ENCODE measurements around the gene MYO16.

The MYO16 gene
- total RNA-seq: 0.04 to 3.0 (median 0.77) reads per million in 3 experiments

DNA sequence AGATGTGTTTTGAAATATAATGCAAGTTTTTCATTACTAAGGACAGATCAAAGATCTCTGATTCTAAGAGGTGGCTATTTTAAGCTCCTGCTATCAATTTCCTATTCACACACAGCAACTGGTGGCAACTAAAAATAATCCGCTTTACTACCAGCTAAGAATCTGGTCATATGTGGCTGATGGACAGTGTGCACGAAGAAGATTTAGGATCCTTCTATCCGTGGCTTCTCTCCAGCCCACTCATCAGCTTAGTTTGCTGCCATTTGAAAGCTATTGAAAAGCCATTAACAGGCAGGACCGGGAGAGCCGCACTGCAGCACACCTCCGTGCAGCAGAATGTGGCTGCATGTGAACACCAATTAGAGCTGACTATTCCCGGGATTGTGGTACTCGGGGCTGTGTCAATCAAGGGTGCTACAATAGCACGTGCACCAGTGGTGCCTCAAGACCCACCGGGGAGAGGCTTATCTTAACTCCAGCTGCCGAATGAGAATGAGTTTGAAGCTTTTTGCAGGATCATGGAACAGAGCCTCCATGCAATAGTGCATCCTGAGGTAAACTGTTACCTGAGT, at the start of gene MYO16:
MYO16 (plus strand) TSS at position 431 of the 572 bp plus-strand sequence. CDS start 234 bp downstream, outside the sequence.
- DNase-seq: no peak

DNA sequence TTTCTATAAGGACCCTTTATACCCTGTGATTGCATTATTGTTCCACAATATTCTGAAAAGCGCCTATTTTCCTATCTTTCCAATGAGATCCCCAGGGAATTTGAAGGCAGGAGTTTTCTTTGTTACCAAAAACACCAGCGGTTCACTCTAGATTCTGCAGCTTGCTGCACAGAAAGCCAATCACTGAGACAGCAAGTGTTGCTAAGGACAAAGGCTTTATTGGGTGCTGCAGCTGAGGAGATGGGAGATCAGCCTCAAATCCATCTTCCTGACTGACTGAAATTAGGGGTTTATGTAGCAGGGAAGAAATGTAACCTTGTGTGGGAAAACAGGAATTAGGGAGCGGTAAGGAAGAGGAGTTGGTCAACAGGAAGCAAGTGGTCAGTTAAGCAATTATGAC, 42.6 kb upstream of the MYO16 start:
- DNase-seq: no peak

DNA sequence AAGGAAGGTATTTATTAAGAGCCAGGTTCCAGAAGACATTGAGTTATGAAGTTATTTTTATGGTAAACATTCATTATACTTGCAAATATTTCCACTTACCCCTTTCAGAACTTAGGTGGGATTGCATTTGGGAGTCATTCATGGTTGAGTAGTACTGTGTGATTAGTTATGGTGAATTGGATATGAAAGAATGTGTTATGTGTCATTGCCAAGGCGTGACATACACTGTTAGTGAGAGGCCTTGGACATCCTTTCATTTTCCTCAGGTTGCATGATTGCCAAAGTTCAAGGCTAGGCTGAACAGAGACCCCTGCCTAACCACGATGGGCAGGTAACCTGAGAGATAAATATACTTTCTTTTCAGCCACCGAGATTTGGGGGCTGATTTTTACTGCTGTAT, 40.9 kb upstream of the MYO16 start:
- DNase-seq: no peak

DNA sequence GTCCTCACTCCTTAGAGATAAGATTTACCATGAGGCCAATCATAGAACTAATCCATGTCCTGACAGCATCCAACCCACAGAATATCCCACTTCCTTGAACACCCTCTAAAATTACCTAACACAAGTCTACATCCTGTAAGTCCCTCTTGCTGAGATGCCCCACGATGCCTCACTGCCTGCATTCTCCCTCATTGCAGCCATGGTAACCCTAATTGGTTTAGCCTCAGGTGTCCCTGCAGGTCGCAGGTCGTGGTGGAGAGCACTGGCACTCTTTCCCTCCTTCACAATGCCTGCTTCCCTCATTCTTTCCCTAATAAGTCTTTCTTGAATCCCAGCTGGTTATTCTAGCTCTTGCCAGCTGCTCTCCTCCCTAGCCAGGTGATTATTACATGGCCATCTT, 35.3 kb upstream of the MYO16 start:
- DNase-seq: no peak

DNA sequence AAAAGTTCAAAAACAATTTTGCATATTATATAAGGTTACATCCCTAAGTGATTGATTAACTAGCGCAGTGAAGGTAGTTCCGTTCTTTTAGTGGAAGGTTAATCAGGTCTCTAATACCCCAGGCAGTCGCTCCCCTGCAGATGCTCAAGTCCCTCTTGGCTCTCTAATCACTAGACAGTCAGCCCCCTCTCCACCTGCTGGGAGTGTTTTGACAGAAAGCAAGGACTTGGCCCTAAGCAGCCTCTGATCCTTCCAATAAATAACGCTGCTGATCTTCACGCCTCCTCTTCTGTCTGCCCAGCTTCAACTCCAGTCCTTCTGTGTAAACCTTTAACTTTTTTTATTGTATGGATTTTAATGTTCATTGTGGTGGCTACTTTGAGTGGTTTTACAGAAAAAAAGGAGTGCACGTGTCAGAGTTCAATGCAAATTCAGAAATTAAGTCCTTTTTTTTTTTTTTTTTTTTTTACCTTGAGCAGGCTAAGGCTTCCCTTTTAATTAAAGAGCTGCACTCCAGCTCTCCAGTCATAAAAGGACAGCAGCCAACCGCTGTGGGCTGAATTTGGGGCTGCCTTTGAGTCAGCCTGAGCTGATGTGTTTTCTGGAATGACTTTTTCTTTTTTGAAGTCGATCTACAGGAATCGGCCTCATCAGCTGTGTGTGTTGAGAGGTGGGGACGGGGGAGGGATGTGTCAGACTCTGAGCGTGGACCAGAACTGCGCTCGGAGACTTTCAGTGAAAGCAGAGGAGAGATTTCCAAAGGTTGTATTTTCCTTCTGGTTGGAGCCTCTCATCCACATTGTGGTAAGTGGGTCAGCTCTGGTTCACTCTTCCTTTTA, 33.8 kb upstream of the MYO16 start:
- DNase-seq: no peak

DNA sequence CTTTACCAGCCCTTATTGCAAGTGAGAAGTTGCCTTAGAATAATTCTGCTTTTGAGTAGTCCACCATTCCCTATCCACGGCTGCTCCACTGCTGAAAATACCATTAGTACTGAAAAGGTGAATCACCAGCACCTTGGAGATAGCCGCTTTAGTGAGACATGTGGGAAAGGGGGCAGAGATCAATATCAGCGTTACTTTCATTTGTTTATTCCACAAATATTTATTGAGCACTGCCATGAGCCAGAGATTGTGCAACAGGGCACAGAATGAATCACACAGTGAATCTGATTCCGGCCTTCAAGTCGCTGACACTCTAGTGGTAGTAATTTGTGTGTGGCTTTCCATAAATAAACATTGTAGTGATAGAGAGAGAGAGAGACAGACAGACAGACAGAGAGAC, 31.5 kb upstream of the MYO16 start:
- DNase-seq: no peak

DNA sequence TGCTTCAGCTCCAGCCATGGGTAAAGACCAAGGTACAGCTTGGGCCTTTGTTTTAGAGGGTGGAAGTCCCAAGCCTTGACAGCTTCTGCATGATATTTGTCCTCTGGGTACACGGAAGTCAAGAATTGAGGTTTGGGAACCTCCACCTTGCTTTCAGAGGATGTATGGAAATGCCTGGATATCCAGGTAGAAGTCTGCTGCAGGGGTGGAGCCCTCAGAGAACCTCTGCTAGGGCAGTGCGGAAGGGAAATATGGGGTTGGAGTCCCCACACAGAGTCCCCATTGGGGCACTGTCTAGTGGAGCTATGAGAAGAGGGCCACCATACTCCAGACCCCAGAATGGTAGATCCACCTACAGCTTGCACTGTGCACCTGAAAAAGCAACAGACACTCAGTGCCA, 23.0 kb upstream of the MYO16 start:
- DNase-seq: no peak

DNA sequence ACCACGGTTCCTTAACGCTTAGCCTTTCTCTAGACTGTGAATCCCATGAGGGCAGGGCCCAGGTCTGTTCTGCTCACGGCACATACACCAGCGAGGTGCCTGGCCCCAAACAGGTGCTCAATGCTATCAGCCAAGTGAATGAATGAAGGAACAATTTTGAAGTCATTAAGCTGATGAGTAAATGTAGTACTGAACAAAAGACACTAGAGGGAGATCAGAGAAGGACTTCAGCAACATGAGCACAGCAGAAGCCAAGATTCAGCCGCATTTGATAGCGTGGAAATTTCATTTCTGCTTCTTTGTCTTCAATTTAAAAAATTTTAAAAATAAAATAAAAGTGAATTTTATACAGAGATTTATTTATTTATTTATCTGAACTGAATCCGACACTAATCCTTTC, 20.1 kb upstream of the MYO16 start:
- DNase-seq: no peak

DNA sequence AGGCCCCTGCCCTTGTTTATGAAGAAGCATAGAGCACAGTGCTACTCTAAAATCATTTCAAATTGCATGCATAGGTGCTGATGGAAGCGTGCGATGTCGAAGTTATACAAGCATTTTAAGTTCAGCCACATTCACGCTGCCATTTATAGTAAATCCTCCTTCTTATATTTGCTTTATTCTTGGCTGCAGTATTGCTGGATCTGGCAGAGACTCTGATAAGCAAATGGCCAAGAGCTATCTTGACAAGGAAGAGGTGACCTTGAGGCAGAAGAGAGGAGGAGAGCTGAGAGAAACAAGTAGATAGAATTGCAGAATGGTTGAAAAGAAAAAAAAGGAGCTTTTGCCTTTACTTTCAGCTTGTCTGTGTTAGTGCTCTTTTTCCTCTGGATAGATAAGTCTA, 18.9 kb upstream of the MYO16 start:
- DNase-seq: no peak

DNA sequence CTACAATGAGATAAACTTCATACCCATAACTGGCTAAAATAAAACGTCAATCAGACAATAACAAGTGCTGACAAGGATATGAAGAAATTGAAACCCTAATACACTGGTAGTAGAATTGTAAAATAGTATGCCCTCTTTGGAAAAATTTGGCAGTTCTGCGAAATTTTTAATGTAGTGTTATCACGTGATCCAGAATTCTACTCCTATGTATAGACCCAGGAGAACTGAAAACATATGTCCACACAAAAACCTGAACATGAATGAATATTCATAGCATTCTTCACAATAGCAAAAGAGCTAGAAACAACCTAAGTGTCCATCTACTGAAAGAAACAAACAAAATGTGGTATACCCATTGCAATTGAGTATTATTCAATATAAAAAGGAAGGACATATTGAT, 14.2 kb upstream of the MYO16 start:
- no peak for DNase-seq

DNA sequence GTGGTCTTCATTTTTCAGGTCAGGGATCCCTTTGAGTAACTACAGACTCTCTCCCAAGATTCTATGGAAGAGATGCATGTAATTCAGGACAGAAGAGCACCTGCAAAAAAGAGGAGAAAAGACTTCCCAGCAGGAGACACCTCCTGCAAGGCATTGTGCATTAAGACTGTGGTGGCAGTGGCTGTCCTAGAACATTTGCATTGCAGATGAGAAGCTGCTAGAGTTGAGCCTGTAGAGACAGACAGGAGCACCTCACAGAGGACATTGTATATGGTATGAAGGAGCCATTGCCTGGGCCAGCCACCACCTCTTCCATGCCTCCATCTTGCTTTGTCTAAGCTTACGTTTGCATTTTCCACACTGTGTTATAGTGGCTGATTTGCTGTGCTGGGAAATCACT, 11.2 kb upstream of the MYO16 start:
- DNase-seq: no peak

DNA sequence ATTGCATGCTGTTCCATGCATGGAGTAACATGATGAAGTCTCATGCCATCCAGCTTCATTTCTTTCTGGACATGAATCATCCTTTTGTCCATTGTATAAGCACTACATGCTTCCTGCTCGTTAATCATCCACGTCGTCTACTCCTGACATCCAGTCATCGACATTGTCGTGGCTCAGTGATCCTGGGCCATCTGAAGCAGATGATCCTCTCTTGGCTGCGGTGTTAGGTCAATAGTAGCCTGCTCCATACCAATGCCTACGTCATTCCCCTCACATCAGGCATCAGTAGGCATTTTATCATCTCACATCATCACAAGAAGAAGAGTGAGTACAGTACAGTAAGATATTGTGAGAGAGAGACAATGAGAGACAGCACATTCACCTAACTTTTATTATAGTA, 7.9 kb upstream of the MYO16 start:
- no peak for DNase-seq

DNA sequence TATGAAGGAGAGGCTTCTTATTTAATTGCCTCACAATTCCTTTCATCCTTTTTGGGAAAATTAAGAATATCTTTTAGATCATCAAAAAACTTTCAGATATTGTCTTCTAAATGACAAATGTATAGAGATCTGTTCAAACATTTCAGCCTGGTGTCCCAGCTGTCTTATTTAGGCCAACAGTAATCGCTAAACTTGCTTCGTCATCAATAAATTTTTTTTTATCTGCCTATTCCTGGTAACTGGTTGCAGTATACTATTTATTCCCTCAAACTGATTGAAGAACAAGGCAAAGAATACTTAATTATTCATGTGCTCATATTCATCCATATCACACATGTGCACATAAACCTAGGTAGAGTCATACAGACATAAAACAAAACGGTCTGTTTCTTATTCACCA, 5.3 kb upstream of the MYO16 start:
- DNase-seq: no peak

DNA sequence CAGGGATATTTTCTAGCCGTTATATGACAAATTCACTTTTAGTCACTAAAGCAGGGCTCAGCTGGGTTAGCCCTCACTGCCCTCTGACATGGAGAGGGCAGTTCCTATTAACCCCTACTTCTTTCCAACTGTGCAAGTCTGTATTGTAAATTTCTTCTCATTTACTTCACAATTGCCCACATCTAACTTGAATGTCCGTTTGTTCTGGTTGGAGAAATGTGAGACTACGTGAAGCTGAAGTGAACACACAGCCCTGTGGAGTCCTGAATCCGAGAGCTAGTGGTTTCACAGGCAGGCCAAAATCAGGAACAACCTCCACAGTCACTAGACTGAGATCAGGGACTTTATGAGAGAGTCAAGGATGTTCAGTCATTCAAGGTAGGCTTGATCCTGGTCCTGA, 4.4 kb upstream of the MYO16 start:
- no peak for DNase-seq

DNA sequence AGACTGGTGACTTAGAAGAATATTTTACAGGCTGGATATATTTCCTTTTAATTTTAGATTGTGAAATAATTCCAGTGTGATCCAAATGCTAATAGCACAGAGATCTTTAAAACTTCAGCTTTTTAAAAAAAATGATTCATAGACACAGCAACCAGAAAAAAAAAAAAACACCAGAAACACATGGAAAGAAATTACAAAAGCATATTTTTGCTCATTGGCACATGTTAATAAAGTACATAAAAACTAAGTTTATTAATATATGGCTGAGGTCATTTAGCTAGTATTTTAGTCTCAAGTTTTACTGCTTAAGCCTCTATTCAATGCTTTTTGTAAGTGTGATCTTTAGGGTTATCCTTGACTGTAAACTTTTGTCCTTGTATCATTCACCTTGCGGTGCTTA, 577 bp downstream of the MYO16 start:
- DNase-seq: no peak

DNA sequence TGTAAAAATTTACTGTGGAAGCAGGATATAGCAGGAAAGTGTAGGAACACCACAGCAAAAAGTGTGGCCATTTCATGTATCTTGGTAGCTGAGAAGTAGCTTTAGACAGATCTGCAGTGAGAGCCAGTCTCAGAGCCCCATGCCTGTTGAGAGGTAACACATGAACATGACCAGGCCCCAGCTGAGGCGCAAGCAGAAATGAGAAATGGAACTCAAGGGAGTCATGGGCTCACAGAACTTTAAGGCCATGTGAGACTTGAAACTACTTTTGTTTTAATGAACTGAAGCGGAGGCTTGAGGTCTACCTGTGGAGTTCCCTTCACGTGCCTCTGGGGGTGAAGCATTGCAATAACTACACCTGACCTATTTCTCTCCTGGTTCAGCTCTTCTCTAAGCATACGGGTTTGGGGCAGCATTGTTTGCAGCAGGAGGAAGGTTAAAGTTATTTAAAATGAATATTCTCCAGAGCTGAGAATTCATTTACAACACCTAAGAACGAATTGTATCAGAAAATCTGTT, 3.3 kb downstream of the MYO16 start:
- DNase-seq: no peak

DNA sequence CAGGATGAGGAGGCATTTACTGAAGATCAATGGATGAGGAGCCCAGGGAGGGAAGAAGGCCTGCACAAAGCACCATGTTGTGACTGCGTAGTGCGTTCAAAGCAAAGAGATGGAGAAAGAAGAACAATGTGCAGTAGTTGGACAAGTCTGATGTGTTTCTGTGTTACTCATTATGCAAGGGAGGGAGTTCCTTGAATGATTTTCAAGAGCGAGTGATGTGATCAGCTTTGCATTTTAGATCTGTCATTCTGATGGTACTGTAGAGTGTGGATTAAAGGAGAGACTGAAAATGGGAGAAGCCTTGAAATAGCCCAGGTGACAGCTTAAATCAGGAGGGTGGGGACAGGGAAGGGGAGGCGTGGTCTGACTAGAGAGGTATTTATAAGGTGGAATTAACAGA, 9.5 kb downstream of the MYO16 start:
- DNase-seq: no peak

DNA sequence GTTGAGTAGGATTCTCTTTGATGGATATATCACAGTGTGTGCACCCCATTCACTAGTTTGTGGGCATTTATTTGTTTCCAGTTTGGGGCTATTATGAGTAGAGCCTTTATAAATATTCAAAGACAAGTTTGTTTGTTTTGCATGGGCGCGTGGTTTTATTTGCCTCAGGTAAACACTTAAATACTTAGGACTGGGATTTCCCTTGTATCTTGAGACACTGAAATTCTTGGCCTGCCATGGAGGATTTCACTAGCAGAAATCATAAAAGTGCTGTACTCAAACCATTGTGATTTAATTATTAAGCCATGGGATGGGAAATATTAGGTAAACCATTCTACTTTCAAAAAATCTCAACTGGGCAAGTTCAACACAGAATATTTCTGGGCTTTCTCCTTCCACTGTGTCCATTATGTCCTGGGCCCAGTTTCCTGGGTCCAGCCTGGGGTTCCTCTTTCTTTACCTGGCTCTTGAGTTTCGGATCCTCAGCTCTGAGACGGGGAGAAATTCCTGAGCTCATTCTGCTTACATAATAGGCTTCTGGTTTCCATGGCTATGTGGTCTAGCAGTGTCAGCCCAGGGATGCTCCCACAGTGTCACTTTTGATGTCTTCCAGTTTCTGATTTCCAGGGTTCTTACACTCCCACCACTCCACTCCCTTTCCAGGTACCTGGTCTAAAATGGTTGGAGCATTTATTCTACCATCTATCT, 14.4 kb downstream of the MYO16 start:
- no peak for DNase-seq

DNA sequence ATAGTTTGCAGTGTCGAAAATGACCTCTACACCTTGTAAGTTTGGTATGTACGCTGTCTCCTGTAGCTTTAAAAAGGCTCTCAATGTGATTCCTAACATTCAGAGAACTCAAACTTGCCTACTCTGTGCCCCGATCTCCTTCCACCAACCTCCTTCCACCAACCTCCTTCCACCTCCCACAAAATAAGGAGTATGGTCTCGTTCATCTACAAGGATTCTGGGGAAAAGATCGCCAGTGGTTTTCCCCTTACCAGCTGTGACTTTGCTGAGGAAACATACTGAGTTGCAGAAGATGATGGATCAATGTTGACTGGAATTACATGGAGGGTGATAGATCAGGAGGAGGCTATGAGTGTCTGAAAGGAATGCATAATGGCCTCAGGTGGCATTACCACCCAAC, 16.0 kb downstream of the MYO16 start:
- DNase-seq: no peak

DNA sequence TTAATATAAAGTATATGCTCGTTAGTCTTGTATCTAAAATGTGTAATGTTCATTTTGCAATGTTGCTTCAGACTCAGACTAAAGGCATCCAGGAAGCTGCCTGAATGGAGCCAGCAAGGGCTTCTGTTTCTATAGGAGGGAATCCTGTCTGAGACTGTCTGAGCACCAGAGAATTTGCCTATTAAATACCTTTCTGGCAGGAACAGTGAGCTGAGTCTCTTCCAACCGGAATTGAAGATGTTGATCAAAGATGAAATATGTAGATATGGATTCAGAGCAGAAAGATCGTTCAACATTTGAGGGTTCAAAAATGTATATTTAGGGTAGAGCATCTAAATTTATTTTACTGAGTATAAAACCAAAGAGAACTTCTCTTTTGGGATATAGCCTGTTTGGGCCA, 20.9 kb downstream of the MYO16 start:
- DNase-seq: no peak

DNA sequence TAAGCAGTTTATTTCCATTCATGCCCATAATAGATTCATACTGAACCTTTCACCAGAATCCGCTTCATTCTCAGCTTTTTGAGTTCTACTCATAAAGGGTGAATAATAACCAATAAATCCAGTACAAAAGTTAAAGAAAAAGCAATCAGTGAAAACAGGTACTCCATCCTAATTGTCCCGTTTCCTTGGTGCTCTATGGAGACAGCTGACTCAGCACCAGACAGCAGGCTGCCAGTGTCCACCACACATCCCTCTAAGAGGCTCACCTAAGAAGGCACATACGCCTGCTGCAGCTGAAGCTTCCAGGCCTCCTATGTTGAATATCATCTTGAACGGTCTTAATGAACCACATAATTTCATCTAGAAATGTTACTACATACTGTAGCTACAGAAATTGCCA, 27.3 kb downstream of the MYO16 start:
- no peak for DNase-seq

DNA sequence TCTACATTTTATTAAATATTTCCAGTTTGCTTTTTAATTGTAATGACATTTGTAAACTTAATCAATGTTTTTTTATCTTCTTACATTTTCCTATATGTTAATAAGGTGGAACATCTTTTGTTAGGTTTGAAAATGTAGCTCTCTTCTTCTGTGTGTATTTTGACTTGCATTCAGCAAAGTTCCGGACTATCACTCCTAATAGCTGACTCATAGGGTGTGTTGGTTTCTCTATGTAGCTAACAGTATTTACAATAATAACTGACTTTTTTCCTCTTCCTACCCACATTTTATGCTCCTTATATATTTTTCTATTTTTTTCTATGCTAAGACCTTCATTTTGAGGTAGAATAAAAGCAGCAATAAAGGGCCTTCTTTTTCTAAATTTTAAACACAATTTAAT, 28.1 kb downstream of the MYO16 start:
- no peak for DNase-seq

DNA sequence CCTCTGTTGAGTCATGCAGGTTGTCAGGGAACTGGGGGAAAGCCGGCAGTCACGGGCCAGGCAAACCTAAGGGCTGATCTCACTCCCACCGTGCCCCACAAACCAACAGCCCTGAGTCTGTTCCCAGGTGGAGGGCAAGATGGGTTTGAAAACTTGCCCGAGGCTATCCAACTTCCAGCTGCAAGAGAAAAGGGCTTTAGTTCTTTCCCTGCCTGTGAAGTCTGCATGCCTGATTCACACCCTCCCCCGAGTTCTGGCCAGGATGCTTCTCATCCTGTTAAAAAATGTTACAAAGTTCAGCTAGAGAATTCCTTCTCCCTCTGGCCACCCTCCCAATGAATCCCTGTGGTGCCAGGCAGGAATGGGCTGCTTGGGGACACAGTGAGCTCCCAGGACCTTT, 33.1 kb downstream of the MYO16 start:
- DNase-seq: no peak

DNA sequence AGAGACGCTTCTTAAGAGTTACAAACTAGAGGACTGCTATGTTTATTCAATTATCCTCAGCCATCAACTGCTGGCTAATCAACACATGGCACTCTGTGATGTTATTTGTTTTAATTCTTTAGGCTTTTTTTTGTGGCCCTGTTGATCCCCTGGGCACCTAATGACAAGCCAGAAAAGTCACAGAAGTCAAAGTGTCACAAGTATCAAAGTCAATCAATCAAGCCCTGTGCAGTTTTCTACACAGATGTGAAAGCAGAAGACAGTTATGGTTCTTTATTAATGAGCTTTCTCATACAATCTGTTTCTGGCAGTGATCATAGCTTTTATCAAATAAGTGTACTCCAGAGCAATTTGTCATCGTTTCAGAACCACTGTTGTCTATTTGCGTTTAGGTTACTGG, 34.3 kb downstream of the MYO16 start:
- DNase-seq: no peak
